Stomach smooth muscle (tissue), 2 donors: ENCODE results near the gene MAML2.

Experiments
- H3K27ac ChIP-seq: one replicate; pipeline ENCODE4 v1.7.0; 2013; ENCODE audit warnings: mild to moderate bottlenecking, low read length, inconsistent platforms
- H3K27me3 ChIP-seq, 2 donors: one replicate each; pipeline ENCODE4 v1.7.0; 2013; ENCODE audit warnings: low read length in 2 of 2; ENCODE audit not compliant: insufficient read depth in 2 of 2, control insufficient read depth in 1 of 2
- H3K36me3 ChIP-seq, 2 donors: one replicate each; pipeline ENCODE4 v1.7.0; 2013; ENCODE audit warnings: low read length in 2 of 2; ENCODE audit not compliant: control insufficient read depth in 2 of 2, insufficient read depth in 2 of 2
- H3K4me1 ChIP-seq: one replicate; pipeline ENCODE4 v1.7.0; 2013; ENCODE audit warnings: low read length; ENCODE audit not compliant: control insufficient read depth, insufficient read depth
- H3K4me3 ChIP-seq, 2 donors: one replicate each; pipeline ENCODE4 v1.7.0; 2013; ENCODE audit warnings: low read length in 2 of 2
- H3K9ac ChIP-seq, 2 donors: one replicate each; pipeline ENCODE4 v1.7.0; 2013; ENCODE audit warnings: low read length in 2 of 2, mild to moderate bottlenecking in 1 of 2
- H3K9me3 ChIP-seq, 2 donors: one replicate each; pipeline ENCODE4 v1.7.0; 2013; ENCODE audit warnings: low read length in 2 of 2; ENCODE audit not compliant: control insufficient read depth in 2 of 2
- donor health status: healthy.
- donor health status: Pancreatic carcinoma.

MAML2 gene

DNA sequence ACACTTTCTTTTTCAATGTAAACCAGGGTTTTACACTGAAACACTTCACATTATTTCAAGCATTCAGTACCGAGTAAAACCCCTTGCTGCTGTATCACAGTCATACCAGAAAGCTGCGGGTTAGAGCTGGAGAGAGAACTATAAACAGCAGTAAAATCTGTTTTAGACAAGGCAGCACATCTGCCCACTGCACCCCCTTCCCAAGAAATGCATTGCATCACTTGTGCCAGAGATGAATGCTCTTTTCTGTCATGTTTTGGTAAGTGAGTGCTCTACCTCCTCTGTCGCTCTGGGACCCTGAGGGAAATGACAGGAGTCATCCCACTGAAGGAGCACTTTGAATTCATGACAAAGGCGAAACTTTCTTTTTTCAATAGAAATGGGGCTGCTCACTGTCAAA lies 107.2 kb downstream of the MAML2 start:
- peak overlapping the region; percentile 19 for H3K27ac ChIP-seq

DNA sequence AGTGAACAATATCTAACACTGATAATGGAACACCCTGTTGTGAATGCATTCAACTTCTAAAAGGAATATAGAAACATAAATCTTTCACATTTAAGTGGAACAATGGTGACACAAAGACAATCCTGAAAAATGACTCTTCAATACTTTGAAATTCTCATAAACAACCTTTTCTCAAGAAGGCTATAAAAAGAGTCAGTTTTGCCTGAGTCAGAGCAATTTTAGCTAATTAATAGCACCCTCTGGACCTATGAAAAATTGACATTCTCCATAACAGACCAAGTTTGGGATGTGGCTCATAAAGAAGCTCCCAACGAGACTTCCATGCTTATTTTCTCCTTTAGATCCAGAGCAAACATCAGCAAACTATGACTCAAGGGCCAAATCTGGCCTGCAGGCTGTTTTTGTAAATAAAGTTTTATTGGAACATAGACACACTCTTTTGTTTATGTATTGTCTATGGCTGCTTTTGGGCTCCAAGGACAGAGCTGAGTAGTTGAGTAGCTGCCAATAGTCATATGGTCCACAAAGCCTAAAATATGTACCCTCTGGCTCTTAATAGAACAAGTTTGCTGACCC lies 108.0 kb downstream of the MAML2 start:
- Histone ChIP-seq H3K4me3 (no peak overlapping the region), H3K36me3 (no peaks in the 10 kb centered on the region), H3K4me1 (no peaks in the 10 kb centered on the region), H3K9me3 (no peaks in the 10 kb centered on the region), H3K27me3 (no peaks in the 10 kb centered on the region), H3K9ac (no peak overlapping the region), H3K27ac (peak overlapping the region; percentile 19)

More for the DNA sequence above, 107.2 kb downstream of the MAML2 start:
- H3K4me3 ChIP-seq = no peak overlapping the region
- no peaks in the 10 kb centered on the region for H3K4me1 ChIP-seq
- H3K9me3 ChIP-seq = no peaks in the 10 kb centered on the region
- peak overlapping the region in 1 of 2 donors; percentile 30 for H3K9ac ChIP-seq
- H3K27me3 ChIP-seq = no peaks in the 10 kb centered on the region
- H3K36me3 ChIP-seq = no peaks in the 10 kb centered on the region

- Histone ChIP-seq H3K27me3 (no peaks in the 10 kb centered on the region), H3K4me1 (peaks cover 10% of the 10 kb centered on the region), H3K9me3 (no peaks in the 10 kb centered on the region), H3K9ac (no peak overlapping the region), H3K36me3 (no peaks in the 10 kb centered on the region), H3K27ac (no peak overlapping the region), H3K4me3 (no peak overlapping the region)
Measured at GRCh38 chr11:96232132-96232531, 110.9 kb downstream of the MAML2 start.

DNA sequence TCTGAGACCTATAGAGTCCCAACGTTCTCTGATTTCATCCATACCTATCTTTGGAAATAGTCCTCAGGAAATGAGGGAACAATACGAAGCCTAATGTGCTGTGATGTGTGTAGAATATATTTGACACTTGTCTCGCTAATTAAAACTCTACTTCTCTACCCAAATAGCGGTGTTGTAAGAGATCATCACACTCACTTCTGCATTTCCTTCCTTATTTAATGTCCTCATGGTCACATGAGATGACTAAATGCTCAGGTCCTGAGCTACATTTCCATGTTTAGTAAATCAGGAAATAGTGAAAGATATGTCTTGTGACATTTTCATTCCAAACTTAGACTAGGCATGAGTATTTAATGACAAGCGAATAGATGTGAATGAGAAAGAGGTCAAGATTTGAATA lies 112.3 kb downstream of the MAML2 start:
- Histone ChIP-seq H3K36me3 (no peaks in the 10 kb centered on the region), H3K27ac (no peak overlapping the region), H3K9me3 (no peaks in the 10 kb centered on the region), H3K9ac (no peak overlapping the region), H3K27me3 (no peaks in the 10 kb centered on the region), H3K4me3 (no peak overlapping the region), H3K4me1 (peaks cover 10% of the 10 kb centered on the region)

- Histone ChIP-seq H3K4me1 (peaks cover 10% of the 10 kb centered on the region), H3K27me3 (no peaks in the 10 kb centered on the region), H3K9ac (no peak overlapping the region), H3K36me3 (no peaks in the 10 kb centered on the region), H3K9me3 (no peaks in the 10 kb centered on the region), H3K27ac (no peak overlapping the region), H3K4me3 (no peak overlapping the region)
Measured at GRCh38 chr11:96229354-96229977, 113.5 kb downstream of the MAML2 start.

- H3K27ac ChIP-seq = peak overlapping the region; percentile 46
- H3K4me1 ChIP-seq = peaks cover 10% of the 10 kb centered on the region
- H3K4me3 ChIP-seq = no peak overlapping the region
- H3K9me3 ChIP-seq = no peaks in the 10 kb centered on the region
- H3K9ac ChIP-seq = no peak overlapping the region
- H3K27me3 ChIP-seq = no peaks in the 10 kb centered on the region
- H3K36me3 ChIP-seq = no peaks in the 10 kb centered on the region
Measured at GRCh38 chr11:96228910-96229309, 114.1 kb downstream of the MAML2 start.

- peaks cover 10% of the 10 kb centered on the region for H3K4me1 ChIP-seq
- H3K9ac ChIP-seq = no peak overlapping the region
- no peaks in the 10 kb centered on the region for H3K27me3 ChIP-seq
- H3K27ac ChIP-seq = peak overlapping the region; percentile 46
- H3K4me3 ChIP-seq = peak overlapping the region in 1 of 2 donors; percentile 9
- no peaks in the 10 kb centered on the region for H3K9me3 ChIP-seq
- H3K36me3 ChIP-seq = no peaks in the 10 kb centered on the region
Measured at GRCh38 chr11:96228473-96228891, 114.5 kb downstream of the MAML2 start.

DNA sequence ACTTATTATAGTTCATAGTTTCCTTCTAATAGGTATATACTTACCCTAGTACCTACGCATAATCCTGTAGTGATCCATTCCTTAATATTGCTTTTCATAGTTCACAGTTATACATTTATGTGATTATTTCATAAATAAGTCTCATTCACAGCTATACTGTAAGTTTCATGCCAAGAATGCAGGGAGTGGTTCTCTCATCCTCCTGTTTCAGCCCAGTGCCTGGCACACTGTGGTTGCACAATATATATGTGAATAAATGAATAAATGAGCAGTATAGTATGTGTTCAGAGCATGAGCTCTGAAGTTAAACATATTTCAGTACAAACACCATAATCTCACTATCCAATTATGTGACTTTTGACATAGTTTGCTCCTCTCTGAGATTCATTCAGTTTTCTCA lies 115.8 kb downstream of the MAML2 start:
- no peaks in the 10 kb centered on the region for H3K9me3 ChIP-seq
- H3K4me1 ChIP-seq = peaks cover 10% of the 10 kb centered on the region

GRCh38 chr11:96223083-96223482 lies 119.9 kb downstream of the MAML2 start:
- Histone ChIP-seq H3K4me1 (peaks cover 4% of the 10 kb centered on the region), H3K36me3 (no peaks in the 10 kb centered on the region), H3K4me3 (no peak overlapping the region), H3K9ac (no peak overlapping the region), H3K9me3 (no peaks in the 10 kb centered on the region), H3K27ac (no peak overlapping the region), H3K27me3 (no peaks in the 10 kb centered on the region)

More for the DNA sequence above, 115.8 kb downstream of the MAML2 start:
- Histone ChIP-seq H3K4me3 (no peak overlapping the region), H3K9ac (no peak overlapping the region), H3K27ac (no peak overlapping the region), H3K36me3 (no peaks in the 10 kb centered on the region), H3K27me3 (no peaks in the 10 kb centered on the region)

DNA sequence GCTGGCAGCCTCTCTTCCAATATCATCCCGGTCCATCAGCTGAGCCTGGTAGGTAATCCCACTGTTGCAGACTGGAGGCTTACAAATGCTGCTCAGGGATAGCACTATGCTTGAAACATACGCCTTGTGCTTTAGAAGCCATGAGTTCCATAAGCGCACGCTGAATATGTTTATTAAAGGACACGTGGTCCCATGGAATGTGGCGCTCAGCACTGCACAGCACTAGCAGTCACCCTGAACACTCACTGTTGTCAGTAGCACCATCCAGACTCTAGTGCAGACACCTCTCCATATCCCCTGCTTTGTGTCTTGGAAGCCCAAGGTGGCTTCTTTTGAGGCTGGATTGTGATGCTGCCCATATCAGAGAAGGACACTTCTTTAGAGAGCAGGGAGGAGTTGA lies 120.9 kb downstream of the MAML2 start:
- no peak overlapping the region for H3K4me3 ChIP-seq
- H3K36me3 ChIP-seq = no peaks in the 10 kb centered on the region
- no peaks in the 10 kb centered on the region for H3K4me1 ChIP-seq
- H3K9ac ChIP-seq = no peak overlapping the region
- no peaks in the 10 kb centered on the region for H3K9me3 ChIP-seq
- no peaks in the 10 kb centered on the region for H3K27me3 ChIP-seq
- no peak overlapping the region for H3K27ac ChIP-seq
